ENCODE data around the gene CCDC196. TPM values are rescaled to one million over a fixed set of nuclear protein-coding genes. Genes with fewer than 3 reads are reported as not detected.

The CCDC196 gene
- polyA plus RNA-seq, 1 donor (not counting 4 experiments of a cell fraction or from before 2014, with no cell fraction given), result not detected

GRCh38 chr14:66476964-66477363, 9.2 kb upstream of the CCDC196 start:
- Histone ChIP-seq H3K4me3 (ENCODE audit: control insufficient read depth in 2 of 3, extremely low read depth in 1 of 3, insufficient read depth in 2 of 3, low read depth in 1 of 3, low read length in 3 of 3) (no peak overlapping the region), H3K9me1 (ENCODE audit: control insufficient read depth, extremely low read depth, insufficient read depth, low read length) (no peaks in the 10 kb centered on the region), H3K36me3 (ENCODE audit: control insufficient read depth in 2 of 2, extremely low read depth in 1 of 2, insufficient read depth in 2 of 2, low read length in 2 of 2) (no peaks in the 10 kb centered on the region), H3K9ac (ENCODE audit: control insufficient read depth, extremely low read depth, insufficient read depth, low read length) (no peak overlapping the region), H3K79me2 (ENCODE audit: control insufficient read depth, insufficient read depth, low read length) (no peaks in the 10 kb centered on the region), H2AFZ (ENCODE audit: control insufficient read depth, low read length) (no peak overlapping the region), H4K20me1 (ENCODE audit: control insufficient read depth, extremely low read depth, insufficient read depth, low read length) (no peaks in the 10 kb centered on the region), H3K27ac (ENCODE audit: control insufficient read depth, insufficient read depth, low read length) (no peak overlapping the region), H3K27me3 (ENCODE audit: control insufficient read depth, extremely low read depth, insufficient read depth, low read length) (no peaks in the 10 kb centered on the region), H3K4me1 (ENCODE audit: control insufficient read depth, extremely low read depth, insufficient read depth, low read length) (no peaks in the 10 kb centered on the region), H3K9me3 (ENCODE audit: control insufficient read depth, low read depth, low read length) (no peaks in the 10 kb centered on the region), H3K4me2 (ENCODE audit: control insufficient read depth, extremely low read depth, insufficient read depth, low read depth, low read length) (no peak overlapping the region)
- dilution Hi-C loops (cut with MboI; ENCODE audit: extremely low pct_ligation_motif_present, low sequenced_read_pairs), result no loop called here
- FAIRE-seq (no peak), DNase-seq (ENCODE audit: low read depth, low spot score) (no peak)
- TF ChIP-seq EZH2 (IDR thresholded peaks at IDR 0.05; ENCODE audit: low read length) (no peak), CTCF (optimal IDR thresholded peaks at IDR 0.05 in 1 of 3, IDR thresholded peaks at IDR 0.05 in 1 of 3, conservative IDR thresholded peaks at IDR 0.05 in 1 of 3; ENCODE audit: extremely low read depth in 1 of 3, insufficient read depth in 2 of 3, low read length in 3 of 3) (no peak)

DNA sequence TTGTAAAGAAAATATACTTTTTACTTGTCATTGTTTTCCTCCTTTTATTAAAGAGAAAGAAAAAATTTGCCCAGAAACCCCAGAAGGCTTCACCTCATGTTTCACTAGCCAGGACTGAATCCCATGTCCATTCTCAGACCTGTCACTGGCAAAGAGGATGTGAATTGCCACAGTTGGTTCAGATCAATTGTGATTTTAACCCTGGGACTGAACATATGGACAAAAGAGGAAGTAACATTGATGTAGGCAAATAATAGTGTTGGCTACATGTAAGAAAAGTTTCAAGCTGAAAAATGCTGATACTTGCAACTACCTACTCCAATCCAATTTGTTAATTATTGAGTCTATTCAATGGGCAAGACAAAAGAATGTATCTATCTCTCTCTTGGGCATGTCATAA, 8.6 kb upstream of the CCDC196 start:
- Histone ChIP-seq H4K20me1 (ENCODE audit: control insufficient read depth, extremely low read depth, insufficient read depth, low read length) (no peaks in the 10 kb centered on the region), H3K27me3 (ENCODE audit: control insufficient read depth, extremely low read depth, insufficient read depth, low read length) (no peaks in the 10 kb centered on the region), H3K9ac (ENCODE audit: control insufficient read depth, extremely low read depth, insufficient read depth, low read length) (no peak overlapping the region), H3K9me1 (ENCODE audit: control insufficient read depth, extremely low read depth, insufficient read depth, low read length) (no peaks in the 10 kb centered on the region), H3K4me1 (ENCODE audit: control insufficient read depth, extremely low read depth, insufficient read depth, low read length) (no peaks in the 10 kb centered on the region), H3K27ac (ENCODE audit: control insufficient read depth, insufficient read depth, low read length) (no peak overlapping the region), H3K4me2 (ENCODE audit: control insufficient read depth, extremely low read depth, insufficient read depth, low read depth, low read length) (no peak overlapping the region), H2AFZ (ENCODE audit: control insufficient read depth, low read length) (no peak overlapping the region), H3K4me3 (ENCODE audit: control insufficient read depth in 2 of 3, extremely low read depth in 1 of 3, insufficient read depth in 2 of 3, low read depth in 1 of 3, low read length in 3 of 3) (no peak overlapping the region), H3K79me2 (ENCODE audit: control insufficient read depth, insufficient read depth, low read length) (no peaks in the 10 kb centered on the region), H3K9me3 (ENCODE audit: control insufficient read depth, low read depth, low read length) (no peaks in the 10 kb centered on the region), H3K36me3 (ENCODE audit: control insufficient read depth in 2 of 2, extremely low read depth in 1 of 2, insufficient read depth in 2 of 2, low read length in 2 of 2) (no peaks in the 10 kb centered on the region)
- TF ChIP-seq EZH2 (IDR thresholded peaks at IDR 0.05; ENCODE audit: low read length) (no peak), CTCF (optimal IDR thresholded peaks at IDR 0.05 in 1 of 3, IDR thresholded peaks at IDR 0.05 in 1 of 3, conservative IDR thresholded peaks at IDR 0.05 in 1 of 3; ENCODE audit: extremely low read depth in 1 of 3, insufficient read depth in 2 of 3, low read length in 3 of 3) (no peak)
- FAIRE-seq (no peak), DNase-seq (ENCODE audit: low read depth, low spot score) (no peak)
- dilution Hi-C loops (cut with MboI; ENCODE audit: extremely low pct_ligation_motif_present, low sequenced_read_pairs), result no loop called here

Data from keratinocyte (primary cell).